Cardiac septum (tissue), 1 donor: Measurements from ENCODE around the gene GRIK4. TPM values are rescaled to one million over a fixed set of nuclear protein-coding genes. Genes with fewer than 3 reads are reported as not detected.
A peak's percentile ranks its signal among the peaks of the same experiment; 100 is the strongest.
"Not testable (repeated sequence)": the region's sequence is repeated elsewhere in the genome, so short reads cannot be mapped to it uniquely, and the experiment has no call there.

Experiments
- DNase-seq: peaks from one replicate; pipeline ENCODE4 v3.0.0-alpha.2; 2020; ENCODE audit warnings: low spot score
- intact Hi-C: fragments of 100-400 bp; cut with DNase I; formaldehyde crosslinking; loops from one replicate; pipeline ENCODE4 v1.14.0; 2022
- total RNA-seq: library from RNA; stranded (reverse); fragmentation: NEBNext Ultra II Directional; extraction: Animal tissue kit (Norgen Biotek cat#: 25700); gene quantifications from one replicate; pipeline ENCODE4 v1.2.1, GENCODE V29; 2021
- donor health status: DM: no; HTN: no; CAD: no.

GRIK4 gene
- total RNA-seq, 1 donor from 2014 or later = 0.40 TPM

DNA sequence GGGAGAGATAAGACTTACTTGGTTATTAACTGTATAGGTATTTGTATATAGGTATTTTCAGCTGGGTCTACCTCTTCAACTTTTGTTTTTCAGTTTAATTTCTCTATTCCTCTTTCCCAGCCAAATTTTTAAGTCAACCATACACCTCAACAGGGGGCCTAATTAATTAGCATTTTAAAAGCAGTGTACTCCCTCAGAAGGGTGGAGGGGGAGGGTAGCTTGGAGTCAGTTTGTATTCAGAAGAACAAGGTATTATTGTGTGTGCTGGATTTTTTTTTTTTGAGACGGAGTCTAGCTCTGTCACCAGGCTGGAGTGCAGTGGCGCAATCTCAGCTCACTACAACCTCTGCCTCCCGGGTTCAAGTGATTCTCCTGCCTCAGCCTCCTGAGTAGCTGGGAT lies 8.0 kb upstream of the GRIK4 start:
- intact Hi-C loops, DNase-seq: not testable (repeated sequence)

DNA sequence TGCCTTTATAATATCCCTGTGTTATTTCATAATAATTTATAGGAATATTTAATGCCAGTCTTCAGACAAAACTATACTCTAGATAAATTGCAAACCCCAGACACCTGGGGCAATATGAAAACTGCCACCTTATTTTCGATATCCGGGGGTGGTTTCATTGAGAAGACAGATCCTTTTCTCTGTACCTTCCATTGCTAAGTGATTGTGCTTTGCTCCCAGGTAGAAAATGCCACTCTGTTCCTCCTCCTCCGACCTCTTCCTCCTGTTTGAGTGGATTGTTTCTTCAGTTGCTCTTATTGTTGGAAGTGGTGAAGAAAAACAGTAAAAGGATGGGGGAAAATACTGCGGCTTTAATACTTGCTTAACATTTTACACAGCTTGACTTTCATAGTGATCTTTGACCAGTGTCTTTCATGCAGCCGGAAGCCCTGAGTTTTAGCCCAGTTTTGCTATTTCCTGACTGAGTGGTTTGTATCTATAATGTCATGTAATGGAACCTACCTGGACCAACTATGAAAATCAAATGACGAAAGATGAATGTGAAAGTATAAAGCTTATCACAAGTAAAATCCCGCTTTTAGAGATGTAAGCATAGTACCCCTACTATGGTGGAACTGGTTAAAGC lies 5.6 kb upstream of the GRIK4 start:
- DNase-seq = no peak
- intact Hi-C loops = no loop called here

DNA sequence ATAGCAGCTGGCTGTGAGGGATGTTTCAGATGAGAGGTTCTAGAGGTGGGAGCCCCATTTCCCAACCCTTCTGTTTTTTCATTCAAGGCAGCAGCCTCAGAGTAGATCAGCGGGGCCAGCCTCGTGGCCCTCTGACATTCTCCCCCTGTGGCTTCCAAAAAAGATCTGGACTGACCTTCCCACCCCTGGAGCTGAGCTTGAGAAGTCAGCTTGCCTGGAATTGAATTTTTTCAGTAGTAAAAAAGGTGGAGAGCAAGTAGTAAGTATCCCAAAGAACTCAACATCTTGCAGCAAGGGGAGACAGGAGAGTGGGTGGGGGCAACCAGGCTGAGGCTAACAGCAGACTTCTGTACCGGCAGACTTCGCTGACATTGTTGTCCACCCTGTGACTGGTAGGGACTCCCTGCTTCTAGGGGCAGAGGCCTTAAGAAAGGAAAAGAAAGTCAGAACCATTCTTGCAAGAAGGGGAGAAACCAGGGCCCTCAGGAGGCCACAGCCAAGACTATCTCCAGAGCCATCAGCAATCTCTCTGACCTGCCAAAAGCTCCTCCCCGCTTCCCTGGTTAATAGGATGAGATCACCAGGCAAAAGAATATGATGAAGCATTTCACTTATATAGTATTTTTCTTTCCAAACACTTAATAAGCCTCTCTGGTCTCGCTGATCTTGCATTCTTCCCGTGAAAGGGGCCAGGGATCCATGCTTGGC lies 2.0 kb upstream of the GRIK4 start:
- intact Hi-C loops = loop anchor here (2.0 to 5.0 kb wide), 5 partner anchors 53 to 683 kb away; no protein-coding TSS in a partner anchor

GRCh38 chr11:120510406-120511115 lies 987 bp upstream of the GRIK4 start:
- intact Hi-C loops = loop anchor here (1.0 to 5.0 kb wide), 6 partner anchors 52 to 682 kb away; no protein-coding TSS in a partner anchor

More for the DNA sequence above, 2.0 kb upstream of the GRIK4 start:
- DNase-seq = no peak

GRCh38 chr11:120511820-120512738 lies 531 bp downstream of the GRIK4 start:
- intact Hi-C loops = loop anchor here (1.0 to 5.0 kb wide), 6 partner anchors 50 to 680 kb away; no protein-coding TSS in a partner anchor
- DNase-seq = peak; percentile 57

More at GRCh38 chr11:120510406-120511115, 987 bp upstream of the GRIK4 start:
- DNase-seq = no peak

GRCh38 chr11:120512739-120513435 lies 1.3 kb downstream of the GRIK4 start:
- DNase-seq = peak; percentile 65
- intact Hi-C loops = loop anchor here (5.0 kb wide), 3 partner anchors 49 to 679 kb away; no protein-coding TSS in a partner anchor

DNA sequence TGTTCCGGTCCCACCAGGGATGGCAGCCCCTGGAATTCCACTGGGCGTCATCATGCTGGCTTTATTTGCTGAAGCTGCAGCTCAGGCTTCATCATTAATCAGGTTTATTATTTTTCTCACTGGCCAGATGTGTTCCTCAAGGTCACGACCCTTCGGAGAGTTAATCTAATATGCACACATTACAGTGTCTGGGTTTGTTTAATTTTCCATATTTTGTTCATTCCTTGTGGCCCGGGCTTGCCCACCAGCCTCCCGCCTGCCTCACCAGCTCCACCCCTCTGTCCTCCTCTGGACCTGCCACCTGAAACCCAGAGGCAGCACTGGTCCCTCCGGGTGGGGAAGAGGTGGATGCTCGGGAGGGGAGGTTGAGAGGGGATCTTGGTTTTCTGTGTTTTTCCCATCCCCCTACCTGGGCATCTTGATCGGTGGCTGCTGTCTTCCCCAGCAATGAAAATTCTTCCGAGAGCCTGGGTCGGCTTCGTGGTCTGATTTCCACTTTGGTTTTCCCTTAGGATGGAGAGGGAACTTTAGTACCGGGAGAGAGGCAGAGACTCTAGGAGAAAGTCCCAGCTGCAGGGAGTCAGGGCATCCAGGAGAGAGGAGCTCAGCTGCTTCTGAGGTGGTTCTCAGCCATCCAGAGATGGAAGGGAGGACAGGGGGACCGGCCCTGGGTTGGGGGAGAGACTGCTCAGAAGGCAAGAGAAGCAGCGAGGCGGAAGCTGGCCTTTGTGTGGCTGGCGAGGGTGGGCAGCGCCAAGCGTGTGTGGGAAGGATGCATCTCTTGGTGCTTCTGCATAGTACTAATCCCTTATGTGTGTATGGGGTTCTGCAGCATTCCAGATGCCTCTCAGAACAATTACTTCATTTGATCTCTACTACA lies 2.1 kb downstream of the GRIK4 start:
- DNase-seq = no peak
- intact Hi-C loops = loop anchor here (5.0 kb wide), 3 partner anchors 49 to 679 kb away; no protein-coding TSS in a partner anchor

GRCh38 chr11:120514541-120515121 lies 3.1 kb downstream of the GRIK4 start:
- DNase-seq = peak; percentile 71
- intact Hi-C loops = loop anchor here (5.0 kb wide), 3 partner anchors 48 to 678 kb away; no protein-coding TSS in a partner anchor

GRCh38 chr11:120515186-120515723 lies 3.7 kb downstream of the GRIK4 start:
- intact Hi-C loops = no loop called here
- DNase-seq = peak; percentile 53

DNA sequence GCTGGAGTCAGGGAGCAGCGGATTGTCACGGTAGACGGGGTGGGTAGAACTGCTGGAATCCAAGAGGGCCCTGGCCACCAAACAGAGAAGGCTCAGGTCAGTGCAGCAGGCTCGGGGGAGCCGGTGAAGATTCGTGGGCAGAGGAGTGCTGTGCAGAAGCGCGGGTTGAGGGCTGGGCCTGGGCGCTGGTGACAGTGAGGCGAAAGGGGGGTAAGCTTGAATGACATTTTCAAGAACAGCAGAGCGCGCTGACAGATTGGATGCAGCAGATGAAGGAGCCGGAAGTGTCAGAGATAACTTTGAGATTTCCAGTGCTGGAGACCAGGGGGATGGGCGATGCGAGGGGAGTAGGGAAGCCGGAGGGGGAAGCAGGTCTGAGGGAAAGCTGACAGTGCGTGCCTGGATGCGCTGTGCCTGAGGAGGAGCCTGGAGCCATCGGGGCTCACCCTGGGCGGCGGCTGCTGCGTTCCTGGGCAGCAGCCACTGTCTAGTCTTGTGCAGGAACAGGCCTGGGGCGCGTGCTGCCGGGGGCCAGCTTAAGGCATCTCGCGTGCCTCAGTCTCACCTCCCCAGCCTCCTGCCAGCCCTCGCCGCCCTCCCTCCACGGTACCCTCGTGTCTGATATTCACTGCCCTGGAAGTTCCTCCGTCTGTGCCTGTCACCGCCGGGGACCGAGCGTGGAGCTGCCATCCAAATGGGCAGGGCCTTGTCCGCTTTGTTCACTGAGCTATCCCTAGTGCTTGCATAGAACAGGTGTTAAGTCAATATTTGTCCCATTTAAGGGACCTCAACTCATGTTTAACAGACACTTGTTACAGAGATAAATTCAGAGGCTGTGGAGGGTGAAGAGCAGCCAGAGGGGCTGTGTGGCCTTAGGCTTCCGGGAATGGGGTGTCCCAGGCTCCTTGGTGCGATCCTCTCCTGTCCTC lies 5.2 kb downstream of the GRIK4 start:
- intact Hi-C loops = no loop called here
- peak; percentile 74 for DNase-seq

DNA sequence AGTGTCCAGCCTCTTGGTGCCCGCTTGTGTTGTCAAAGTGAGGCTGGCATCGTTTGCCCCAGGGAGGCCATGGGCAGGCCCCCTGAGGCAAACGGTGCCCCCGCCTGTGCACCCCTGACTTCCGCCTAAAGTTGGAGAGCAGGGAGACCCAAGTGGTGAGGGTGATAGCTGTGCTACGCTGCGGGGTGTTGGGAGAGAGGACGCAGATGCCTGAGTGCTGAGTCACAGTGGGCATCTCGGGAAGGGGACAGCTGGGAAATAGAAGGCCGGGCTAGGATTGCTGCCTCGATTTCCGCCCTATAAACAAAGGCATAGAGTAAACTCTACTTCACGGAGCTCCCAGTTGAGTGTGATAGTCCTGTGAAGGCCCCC lies 5.8 kb downstream of the GRIK4 start:
- intact Hi-C loops = no loop called here
- peak; percentile 51 for DNase-seq

DNA sequence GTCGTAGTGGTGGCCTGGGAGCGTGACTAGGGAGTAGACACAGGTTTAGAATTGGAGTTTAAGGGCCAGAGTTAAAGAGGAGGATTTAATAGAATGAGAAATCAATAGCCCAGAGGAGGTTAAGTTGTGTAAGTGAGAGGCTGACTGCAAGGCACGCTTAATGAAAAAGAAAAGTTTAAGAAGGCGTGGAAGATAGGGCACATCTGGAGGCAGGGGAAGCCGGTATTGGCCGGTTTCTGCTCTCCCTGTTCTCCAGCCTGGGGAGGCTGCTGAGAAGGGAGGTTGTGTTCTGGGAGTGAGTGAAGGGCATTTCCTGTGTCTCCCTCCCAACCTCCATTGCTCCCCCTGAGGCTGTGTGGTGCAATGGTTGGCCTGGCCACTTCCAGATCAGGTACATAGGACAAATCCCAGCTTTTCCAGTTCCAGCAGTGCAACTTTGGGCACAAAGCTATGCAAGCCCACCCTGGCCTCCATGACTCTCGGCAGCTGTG lies 6.3 kb downstream of the GRIK4 start:
- intact Hi-C loops = no loop called here
- DNase-seq = peak; percentile 67

DNA sequence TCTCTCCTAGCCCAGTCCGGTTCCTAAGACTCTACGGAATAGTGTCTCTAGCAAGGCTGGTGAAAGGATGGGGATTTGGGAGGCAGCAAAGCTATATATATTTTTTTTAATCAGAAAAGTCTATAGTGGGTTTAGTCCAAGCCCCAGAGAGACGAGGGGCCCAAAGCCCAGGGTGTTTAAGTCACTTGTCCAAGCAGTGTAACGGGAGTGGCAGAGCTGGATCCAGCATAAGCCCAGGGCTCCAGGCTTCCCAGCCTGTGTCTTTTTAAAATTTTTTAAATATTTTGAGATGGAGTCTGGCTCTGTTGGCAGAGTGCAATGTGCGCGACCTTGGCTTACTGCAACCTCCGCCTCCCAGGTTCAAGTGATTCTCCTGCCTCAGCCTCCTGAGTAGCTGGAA lies 6.8 kb downstream of the GRIK4 start:
- intact Hi-C loops = no loop called here
- peak; percentile 29 for DNase-seq

DNA sequence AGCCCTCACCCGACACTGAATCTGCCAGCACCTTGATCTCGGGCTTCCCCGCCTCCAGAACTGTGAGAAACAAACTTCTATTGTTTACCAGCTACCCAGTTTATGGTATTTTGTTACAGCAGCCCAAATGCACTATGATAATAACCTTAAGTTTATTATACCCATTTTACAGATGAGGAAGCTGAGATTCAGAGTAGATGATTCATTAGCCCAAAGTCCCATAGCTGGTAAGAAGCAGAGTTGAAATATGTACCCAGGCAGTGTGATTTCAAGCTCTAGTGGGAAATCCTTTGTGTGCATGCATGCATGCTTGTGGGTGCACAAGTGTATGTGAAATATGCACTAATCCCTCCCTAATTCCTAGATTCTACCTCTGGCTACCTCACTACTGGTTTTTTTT lies 7.9 kb downstream of the GRIK4 start:
- no peak for DNase-seq
- intact Hi-C loops = no loop called here

DNA sequence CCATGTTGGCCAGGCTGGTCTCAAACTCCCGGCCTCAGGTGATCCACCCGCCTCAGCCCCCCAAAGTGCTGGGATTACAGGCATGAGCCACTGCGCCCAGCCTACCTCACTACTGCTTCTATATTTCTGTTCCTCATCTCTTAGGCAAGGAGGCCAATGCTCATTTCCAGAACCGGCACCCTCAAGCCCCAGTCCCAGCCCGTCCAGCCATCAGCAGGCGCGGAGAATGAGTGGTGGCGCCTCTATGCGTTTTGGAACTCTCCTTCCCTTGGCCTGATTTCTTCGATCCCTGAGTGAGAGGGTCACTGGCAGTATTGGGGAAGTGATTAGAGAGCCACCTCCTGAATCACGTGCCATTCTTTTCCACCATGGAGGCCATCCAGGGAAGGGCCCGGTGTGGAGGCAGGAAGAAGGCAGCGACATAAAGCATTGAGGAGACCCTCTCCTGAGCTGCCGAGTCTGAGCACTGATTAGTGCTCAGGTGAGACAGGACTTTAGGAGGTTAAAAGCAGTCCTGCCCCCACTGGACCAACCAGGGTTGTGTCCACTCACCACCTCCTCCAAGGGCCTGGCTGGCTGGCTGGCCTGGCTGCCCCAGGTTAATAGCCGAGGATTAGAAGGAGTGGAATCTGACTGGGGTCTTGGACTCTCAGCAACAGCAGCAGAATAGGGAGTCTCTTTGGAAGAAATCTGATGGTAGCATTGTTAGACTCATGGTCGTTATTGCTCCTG lies 8.7 kb downstream of the GRIK4 start:
- intact Hi-C loops = no loop called here
- peak; percentile 46 for DNase-seq
